HG03045 (cell line): ENCODE measurements around the gene C1QA.
"Not testable (repeated sequence)": the region's sequence is repeated elsewhere in the genome, so short reads cannot be mapped to it uniquely, and the experiment has no call there.

ENCODE experiments used
- ATAC-seq: cut with Tn5 transposase; IDR thresholded peaks from one replicate; pipeline ENCODE4 v1.9.1; 2021; ENCODE audit warnings: mild to moderate bottlenecking, moderate library complexity; ENCODE audit not compliant: unreplicated experiment

C1QA gene

DNA sequence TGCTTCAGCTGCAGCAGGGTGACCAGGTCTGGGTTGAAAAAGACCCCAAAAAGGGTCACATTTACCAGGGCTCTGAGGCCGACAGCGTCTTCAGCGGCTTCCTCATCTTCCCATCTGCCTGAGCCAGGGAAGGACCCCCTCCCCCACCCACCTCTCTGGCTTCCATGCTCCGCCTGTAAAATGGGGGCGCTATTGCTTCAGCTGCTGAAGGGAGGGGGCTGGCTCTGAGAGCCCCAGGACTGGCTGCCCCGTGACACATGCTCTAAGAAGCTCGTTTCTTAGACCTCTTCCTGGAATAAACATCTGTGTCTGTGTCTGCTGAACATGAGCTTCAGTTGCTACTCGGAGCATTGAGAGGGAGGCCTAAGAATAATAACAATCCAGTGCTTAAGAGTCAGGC lies 2.9 kb downstream of the C1QA start:
- no peak for ATAC-seq

- ATAC-seq = no peak
Observed at GRCh38 chr1:22641247-22641646, 4.8 kb downstream of the C1QA start.

DNA sequence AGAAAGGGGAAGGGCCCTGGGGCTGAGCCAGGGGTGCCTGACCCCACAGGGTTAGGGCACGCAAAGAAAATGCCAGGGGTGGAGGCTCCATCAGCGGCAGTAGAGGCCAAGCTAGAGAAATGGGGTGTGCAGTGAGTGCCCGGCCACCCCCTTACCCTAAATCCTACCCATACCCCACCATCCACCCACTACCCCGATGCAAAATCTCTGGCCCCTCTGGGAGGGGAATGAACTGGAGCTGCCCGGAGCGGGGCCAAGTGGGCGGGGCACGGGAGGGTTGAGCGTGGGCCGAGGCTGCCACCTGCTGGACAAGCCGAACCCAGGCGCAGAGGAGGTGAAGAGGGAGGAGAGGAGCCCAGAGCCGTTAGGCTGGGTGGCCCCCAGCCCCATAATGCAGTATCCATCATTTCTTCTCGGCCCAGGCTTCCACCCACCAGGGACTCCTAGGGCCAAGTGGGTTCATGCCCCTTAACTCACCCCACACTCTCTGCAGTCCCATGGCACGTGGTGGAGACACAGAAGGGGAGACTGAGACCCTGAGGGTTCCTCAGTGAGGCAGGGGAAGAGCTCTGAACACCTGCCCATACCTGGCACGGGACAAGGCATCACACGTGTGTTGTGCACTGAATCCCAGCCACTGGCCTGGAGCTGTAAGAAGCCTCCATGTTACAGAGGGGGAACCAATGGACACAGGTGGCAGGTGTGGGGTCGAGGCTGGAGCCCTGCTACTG lies 5.6 kb downstream of the C1QA start:
- no peak for ATAC-seq

DNA sequence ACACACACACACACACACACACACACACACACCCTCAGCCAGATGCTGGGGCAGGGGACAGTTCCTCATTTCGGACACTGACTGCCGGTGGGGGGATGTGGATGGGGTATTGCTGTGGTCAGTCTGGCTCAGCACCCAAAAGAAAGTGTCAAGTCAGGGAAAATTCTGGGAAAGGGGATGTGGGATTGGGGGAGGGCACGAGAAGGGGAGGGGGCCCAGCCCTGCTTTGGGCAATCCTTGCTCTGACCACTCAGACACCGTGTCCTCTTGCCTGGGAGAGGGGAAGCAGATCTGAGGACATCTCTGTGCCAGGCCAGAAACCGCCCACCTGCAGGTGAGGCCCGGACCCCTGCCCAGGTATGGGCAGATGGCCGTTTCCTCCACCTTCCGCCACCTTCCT lies 7.0 kb downstream of the C1QA start, which contains the start of gene C1QC:
Gene C1QC (plus strand): TSS at position 253 of the 400 bp plus-strand sequence. CDS start 391 bp downstream, outside the sequence.
- no peak for ATAC-seq

DNA sequence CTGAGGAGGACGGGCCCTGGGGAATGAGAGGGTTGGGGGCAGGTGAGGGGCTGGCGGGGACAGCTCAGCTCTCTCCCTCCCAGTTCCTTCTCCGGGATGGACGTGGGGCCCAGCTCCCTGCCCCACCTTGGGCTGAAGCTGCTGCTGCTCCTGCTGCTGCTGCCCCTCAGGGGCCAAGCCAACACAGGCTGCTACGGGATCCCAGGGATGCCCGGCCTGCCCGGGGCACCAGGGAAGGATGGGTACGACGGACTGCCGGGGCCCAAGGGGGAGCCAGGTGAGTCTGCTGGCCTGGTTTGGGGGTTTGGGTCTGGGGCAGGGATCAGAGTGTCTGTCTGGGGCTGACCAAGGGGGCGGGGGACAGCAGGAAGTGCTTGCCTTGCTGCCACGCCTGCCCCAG lies 7.5 kb downstream of the C1QA start:
- no peak for ATAC-seq

- no peak for ATAC-seq
Observed at GRCh38 chr1:22645931-22646330, 9.5 kb downstream of the C1QA start.

DNA sequence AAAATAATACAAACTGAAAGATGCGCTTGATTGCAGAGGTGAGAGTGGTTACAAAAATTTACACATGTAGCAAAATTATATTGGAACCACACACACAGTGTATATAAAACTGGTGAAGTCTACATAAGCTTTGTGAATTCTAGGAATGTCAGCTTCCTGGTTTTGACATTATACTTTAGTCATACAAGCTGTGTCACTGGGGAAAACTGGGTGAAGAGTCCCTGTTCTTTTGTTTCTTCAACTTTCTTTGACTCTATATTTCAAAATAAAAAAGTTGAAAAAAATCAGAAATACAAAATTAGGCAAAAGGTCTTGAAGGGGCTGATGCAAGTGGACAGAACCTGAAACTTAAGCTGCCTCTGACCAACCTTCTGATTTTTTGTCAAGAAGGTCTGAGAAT lies 10.0 kb downstream of the C1QA start:
- ATAC-seq = no peak

GRCh38 chr1:22650089-22650693 lies 13.8 kb downstream of the C1QA start:
- ATAC-seq = no peak

- ATAC-seq = no peak
Observed at GRCh38 chr1:22651941-22652856, 15.8 kb downstream of the C1QA start.

GRCh38 chr1:22652881-22653316 lies 16.5 kb downstream of the C1QA start, which contains the start of gene C1QB:
Gene C1QB, plus strand, starts transcription at chr1:22653236. Its CDS starts 6,227 bp downstream, at chr1:22659463.
- ATAC-seq = no peak

DNA sequence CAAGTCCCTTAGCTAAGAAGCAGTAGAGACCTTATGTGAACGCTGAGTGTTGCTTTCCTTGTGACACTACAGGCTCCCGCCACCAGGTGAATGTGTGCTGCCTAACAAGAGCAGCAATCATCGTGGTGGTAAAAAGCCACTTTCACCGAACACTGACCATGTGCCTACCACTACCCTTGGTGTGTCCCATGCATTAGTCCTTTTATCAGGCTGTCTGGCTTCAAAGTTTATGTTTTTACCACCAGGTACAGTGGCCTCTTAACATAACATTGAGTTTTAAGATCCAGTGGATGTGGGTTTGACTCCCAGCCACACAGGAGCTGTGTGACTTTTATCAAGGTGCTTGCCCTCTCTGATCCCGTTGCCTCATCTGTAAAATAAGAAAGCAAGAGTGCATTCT lies 18.3 kb downstream of the C1QA start:
- no peak for ATAC-seq

DNA sequence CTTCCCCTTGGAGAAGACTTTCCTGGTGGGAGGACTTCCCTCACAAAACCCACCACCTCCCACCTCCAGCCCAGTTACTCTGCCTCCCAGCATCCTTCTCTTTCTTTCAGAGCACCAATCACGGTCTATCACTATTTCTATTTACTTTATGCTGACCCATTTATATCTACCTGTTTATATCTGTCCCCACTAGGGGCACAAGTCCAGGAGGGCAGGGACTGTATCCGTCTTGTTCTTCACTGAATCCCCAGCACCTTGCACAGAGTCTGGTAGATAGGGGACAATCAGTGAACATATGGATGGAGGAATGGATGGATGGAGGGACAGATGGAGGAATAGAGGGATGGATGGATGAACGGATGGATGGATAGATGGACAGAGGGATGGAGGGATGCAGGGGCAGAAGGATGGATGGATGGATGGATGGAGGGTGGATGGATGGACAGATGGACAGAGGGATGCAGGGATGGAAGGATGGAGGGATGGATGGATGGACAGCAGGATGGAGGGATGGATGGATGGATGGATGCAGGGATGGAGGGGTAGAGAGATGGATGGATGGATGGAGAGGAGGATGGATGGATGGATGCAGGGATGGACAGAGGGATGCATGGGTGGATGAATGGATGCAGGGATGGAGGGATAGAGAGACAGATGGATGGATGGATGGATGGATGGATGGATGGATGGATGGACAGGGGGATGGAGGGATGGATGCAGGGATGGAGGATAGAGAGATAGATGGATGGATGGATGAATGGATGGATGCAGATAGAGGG lies 22.1 kb downstream of the C1QA start:
- ATAC-seq = no peak

- ATAC-seq = no peak
Observed at GRCh38 chr1:22660716-22661241, 24.4 kb downstream of the C1QA start.

- no peak for ATAC-seq
Observed at GRCh38 chr1:22661880-22662279, 25.5 kb downstream of the C1QA start.

GRCh38 chr1:22662318-22662717 lies 25.9 kb downstream of the C1QA start:
- no peak for ATAC-seq

DNA sequence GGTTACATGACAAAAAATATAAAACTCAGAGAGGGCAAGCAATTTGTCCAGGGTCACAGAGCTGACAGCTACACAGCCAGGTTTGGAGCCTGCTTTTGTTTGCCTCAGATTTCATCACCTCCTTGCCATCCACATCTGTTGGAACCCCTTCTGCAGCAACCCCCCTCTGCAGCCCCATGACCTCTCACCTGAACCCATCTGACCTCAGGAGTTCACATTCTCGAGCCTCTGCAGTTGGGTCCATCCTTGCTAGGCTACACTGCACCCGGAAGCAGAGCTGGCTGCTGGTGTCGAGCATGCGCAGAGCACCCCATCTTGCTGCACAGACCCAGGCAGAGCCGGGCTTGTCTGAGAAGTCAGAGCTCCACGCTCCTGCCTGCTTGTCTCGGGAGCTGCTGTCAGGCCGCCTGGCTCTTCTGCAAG lies 26.6 kb downstream of the C1QA start:
- ATAC-seq = no peak

GRCh38 chr1:22665752-22666151 lies 29.3 kb downstream of the C1QA start:
- no peak for ATAC-seq

GRCh38 chr1:22666412-22666811 lies 30.0 kb downstream of the C1QA start:
- ATAC-seq = no peak

- ATAC-seq = not testable (repeated sequence)
Observed at GRCh38 chr1:22668840-22669239, 32.4 kb downstream of the C1QA start.

- ATAC-seq = no peak
Observed at GRCh38 chr1:22670352-22670975, 34.0 kb downstream of the C1QA start.
